ENCODE results near the gene LITAFD. TPM values are rescaled to one million over a fixed set of nuclear protein-coding genes. Genes with fewer than 3 reads are reported as not detected.
"Not testable (repeated sequence)": the region's sequence is repeated elsewhere in the genome, so short reads cannot be mapped to it uniquely, and the experiment has no call there.

LITAFD gene
- total RNA-seq, 1 experiment from 2014 or later = not detected

DNA sequence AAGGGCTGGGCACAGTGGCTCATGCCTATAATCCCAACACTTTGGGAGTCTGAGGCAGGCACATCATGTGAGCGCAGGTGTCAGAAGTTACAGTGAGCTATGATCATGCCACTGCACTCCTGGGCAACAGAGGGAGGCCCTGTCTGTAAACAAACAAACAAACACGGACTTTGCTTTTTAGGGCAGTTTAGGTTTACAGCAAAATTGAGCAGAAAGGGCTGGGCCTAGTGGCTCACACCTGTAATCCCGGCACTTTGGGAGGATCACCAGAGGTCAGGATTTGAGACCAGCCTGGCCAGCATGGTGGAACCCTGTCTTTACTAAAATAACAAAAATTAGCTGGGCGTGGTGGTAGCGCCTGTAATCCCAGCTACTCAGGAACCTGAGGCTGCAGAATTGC lies 10.1 kb upstream of the LITAFD start:
- Histone ChIP-seq H3K27me3 (ENCODE audit: low read length) (no peaks in the 10 kb centered on the region), H4K20me1 (ENCODE audit: low read length) (peaks cover 10% of the 10 kb centered on the region; the same call in 1 of the 2 replicates), H3K36me3 (ENCODE audit: low read depth, low read length) (no peaks in the 10 kb centered on the region), H3K4me2 (ENCODE audit: low read length) (no peak overlapping the region), H3K27ac (ENCODE audit: low read length) (no peak overlapping the region), H3K4me1 (ENCODE audit: insufficient read depth, low read length) (peaks cover 14% of the 10 kb centered on the region), H3K79me2 (ENCODE audit: low read length) (peaks cover 12% of the 10 kb centered on the region), H2AFZ (ENCODE audit: low read length) (no peak overlapping the region), H3K9me2 (replicated peaks; ENCODE audit: low read length) (no peaks in the 10 kb centered on the region), H3F3A (ENCODE audit: low read length, unreplicated experiment) (peaks cover 5% of the 10 kb centered on the region), H3K4me3 (ENCODE audit: low read length) (no peak overlapping the region), H3K9ac (ENCODE audit: low read length) (no peak overlapping the region), H3K9me3 (ENCODE audit: low read length) (no peaks in the 10 kb centered on the region)
- intact Hi-C loops (cut with micrococcal nuclease) = no loop called here
- ATAC-seq = no peak
- DNase-seq = no peak
- ChIA-PET CTCF (interaction anchor here (0.7 kb wide), 1 partner anchor 64 kb away, joined by 4 read pairs; no protein-coding TSS in a partner anchor), POLR2A (ENCODE audit: unreplicated experiment) (no interaction called here)
- TF ChIP-seq, protein P1, sequence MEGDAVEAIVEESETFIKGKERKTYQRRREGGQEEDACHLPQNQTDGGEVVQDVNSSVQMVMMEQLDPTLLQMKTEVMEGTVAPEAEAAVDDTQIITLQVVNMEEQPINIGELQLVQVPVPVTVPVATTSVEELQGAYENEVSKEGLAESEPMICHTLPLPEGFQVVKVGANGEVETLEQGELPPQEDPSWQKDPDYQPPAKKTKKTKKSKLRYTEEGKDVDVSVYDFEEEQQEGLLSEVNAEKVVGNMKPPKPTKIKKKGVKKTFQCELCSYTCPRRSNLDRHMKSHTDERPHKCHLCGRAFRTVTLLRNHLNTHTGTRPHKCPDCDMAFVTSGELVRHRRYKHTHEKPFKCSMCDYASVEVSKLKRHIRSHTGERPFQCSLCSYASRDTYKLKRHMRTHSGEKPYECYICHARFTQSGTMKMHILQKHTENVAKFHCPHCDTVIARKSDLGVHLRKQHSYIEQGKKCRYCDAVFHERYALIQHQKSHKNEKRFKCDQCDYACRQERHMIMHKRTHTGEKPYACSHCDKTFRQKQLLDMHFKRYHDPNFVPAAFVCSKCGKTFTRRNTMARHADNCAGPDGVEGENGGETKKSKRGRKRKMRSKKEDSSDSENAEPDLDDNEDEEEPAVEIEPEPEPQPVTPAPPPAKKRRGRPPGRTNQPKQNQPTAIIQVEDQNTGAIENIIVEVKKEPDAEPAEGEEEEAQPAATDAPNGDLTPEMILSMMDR (conservative IDR thresholded peaks at IDR 0.05; ENCODE audit: low read depth, low read length) = no peak
- no peak for TF ChIP-seq EZH2 (IDR thresholded peaks at IDR 0.05; ENCODE audit: low read length, unreplicated experiment)
- TF ChIP-seq EZH2phosphoT487 (IDR thresholded peaks at IDR 0.05; ENCODE audit: borderline replicate concordance, low read length) = no peak
- no TSS peak for BruUV-seq (replicated peaks)

DNA sequence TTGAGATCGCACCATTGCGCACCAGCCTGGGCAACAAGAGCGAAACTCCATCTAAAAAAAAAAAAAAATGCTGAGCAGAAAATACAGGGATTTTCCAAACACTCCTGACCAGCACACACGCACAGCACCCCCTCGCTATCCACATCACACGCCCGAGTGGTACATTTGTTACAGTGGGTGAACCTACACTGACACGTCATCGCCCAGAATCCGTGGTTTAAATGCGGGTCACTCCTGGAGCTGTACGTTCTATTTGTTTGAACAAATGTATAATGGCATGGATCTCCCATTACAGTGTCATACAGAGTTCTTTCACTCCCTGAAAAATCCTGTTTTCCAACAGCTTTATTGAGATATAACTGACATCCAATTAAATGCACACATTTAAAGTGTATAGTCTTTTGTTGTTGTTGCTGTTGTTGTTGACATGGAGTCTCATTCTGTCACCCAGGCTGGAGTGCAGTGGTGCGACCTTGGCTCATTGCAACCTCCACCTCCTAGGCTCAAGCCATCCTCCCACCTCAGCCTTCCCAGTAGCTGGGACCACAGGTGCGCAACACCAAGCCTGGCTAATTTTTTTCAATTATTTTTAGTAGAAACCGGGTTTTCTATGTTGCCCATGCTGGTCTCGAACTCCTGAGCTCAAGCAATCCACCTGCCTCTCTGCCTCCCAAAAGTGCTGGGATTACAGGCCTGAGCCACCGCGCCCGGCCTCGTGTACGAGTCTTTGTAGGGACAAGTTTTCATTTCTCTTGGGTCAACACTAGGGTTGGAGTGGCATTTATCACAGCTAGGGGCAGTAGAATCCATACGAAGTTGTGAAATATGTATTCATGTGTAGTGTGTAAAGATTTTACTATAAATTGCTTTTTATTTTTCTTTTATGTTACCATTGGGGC lies 8.9 kb upstream of the LITAFD start:
- ChIA-PET POLR2A (ENCODE audit: unreplicated experiment) (no interaction called here), CTCF (no interaction called here)
- no peaks in the 10 kb centered on the region for H3K36me3 ChIP-seq (ENCODE audit: low read depth, low read length)
- peaks cover 5% of the 10 kb centered on the region for H3F3A ChIP-seq (ENCODE audit: low read length, unreplicated experiment)
- peaks cover 19% of the 10 kb centered on the region for H3K4me1 ChIP-seq (ENCODE audit: insufficient read depth, low read length)
- no peaks in the 10 kb centered on the region for H3K9me3 ChIP-seq (ENCODE audit: low read length)
- no peak overlapping the region for H3K9ac ChIP-seq (ENCODE audit: low read length)
- H4K20me1 ChIP-seq (ENCODE audit: low read length) = no peaks in the 10 kb centered on the region
- ATAC-seq (no peak), DNase-seq (no peak)
- no peak overlapping the region for H3K27ac ChIP-seq (ENCODE audit: low read length)
- no peak for TF ChIP-seq EZH2phosphoT487 (IDR thresholded peaks at IDR 0.05; ENCODE audit: borderline replicate concordance, low read length)
- TF ChIP-seq, protein P1 (conservative IDR thresholded peaks at IDR 0.05; ENCODE audit: low read depth, low read length) = peak; percentile 34
- intact Hi-C loops (cut with micrococcal nuclease) = no loop called here
- peaks cover under 1% of the 10 kb centered on the region; the same call in 1 of the 2 replicates for H3K79me2 ChIP-seq (ENCODE audit: low read length)
- H3K27me3 ChIP-seq (ENCODE audit: low read length) = no peaks in the 10 kb centered on the region
- no peak overlapping the region for H3K4me3 ChIP-seq (ENCODE audit: low read length)
- no peak overlapping the region for H3K4me2 ChIP-seq (ENCODE audit: low read length)
- H2AFZ ChIP-seq (ENCODE audit: low read length) = no peak overlapping the region
- no peaks in the 10 kb centered on the region for H3K9me2 ChIP-seq (replicated peaks; ENCODE audit: low read length)
- no TSS peak for BruUV-seq (replicated peaks)

GRCh38 chr16:8873866-8874195 lies 8.3 kb upstream of the LITAFD start:
- intact Hi-C loops (cut with micrococcal nuclease); H3K27ac ChIP-seq (ENCODE audit: low read length); H3K27me3 ChIP-seq (ENCODE audit: low read length); POLR2A ChIA-PET (ENCODE audit: unreplicated experiment); H3K9ac ChIP-seq (ENCODE audit: low read length); H3K9me2 ChIP-seq (replicated peaks; ENCODE audit: low read length); H3K4me2 ChIP-seq (ENCODE audit: low read length); H3K9me3 ChIP-seq (ENCODE audit: low read length); BruUV-seq (replicated peaks); H3K79me2 ChIP-seq (ENCODE audit: low read length); H3F3A ChIP-seq (ENCODE audit: low read length, unreplicated experiment); ATAC-seq; DNase-seq; H2AFZ ChIP-seq (ENCODE audit: low read length); CTCF ChIA-PET; H3K36me3 ChIP-seq (ENCODE audit: low read depth, low read length); H3K4me3 ChIP-seq (ENCODE audit: low read length); H4K20me1 ChIP-seq (ENCODE audit: low read length): not testable (repeated sequence)
- peaks cover 25% of the 10 kb centered on the region for H3K4me1 ChIP-seq (ENCODE audit: insufficient read depth, low read length)

All from PC-3 (cell line).